Hepatocyte (in vitro differentiated cells): ENCODE data around the gene ACAP3. TPM values are rescaled to one million over a fixed set of nuclear protein-coding genes. Genes with fewer than 3 reads are reported as not detected.

ENCODE experiments used
- DNase-seq: peaks from one replicate; pipeline ENCODE4 v3.0.0-alpha.2; 2016; ENCODE audit warnings: low spot score
- H2AFZ ChIP-seq: fragments of 200-600 bp; sonication (generic); 2 replicates; pipeline ENCODE4 v1.6.0; 2016; ENCODE audit warnings: antibody characterized with exemption, mild to moderate bottlenecking
- H3K27ac ChIP-seq: fragments of 200-600 bp; sonication (generic); 2 replicates; pipeline ENCODE4 v1.5.1; 2016; ENCODE audit warnings: mild to moderate bottlenecking
- H3K27me3 ChIP-seq: fragments of 200-600 bp; sonication (generic); 2 replicates; pipeline ENCODE4 v1.6.1; 2016
- H3K36me3 ChIP-seq: fragments of 200-600 bp; sonication (generic); replicated peaks from 2 replicates; pipeline ENCODE4 v1.5.1; 2016; ENCODE audit warnings: low read depth; ENCODE audit not compliant: insufficient read depth
- H3K4me1 ChIP-seq: fragments of 200-600 bp; sonication (generic); 2 replicates; pipeline ENCODE4 v1.5.1; 2016; ENCODE audit warnings: mild to moderate bottlenecking, moderate library complexity; ENCODE audit not compliant: insufficient read depth
- H3K4me2 ChIP-seq: fragments of 200-600 bp; sonication (generic); 2 replicates; pipeline ENCODE4 v1.6.0; 2016
- H3K4me3 ChIP-seq: fragments of 200-600 bp; sonication (generic); 2 replicates; pipeline ENCODE4 v1.5.1; 2016; ENCODE audit warnings: mild to moderate bottlenecking
- H3K79me2 ChIP-seq: fragments of 200-600 bp; sonication (generic); 2 replicates; pipeline ENCODE4 v1.6.0; 2017; ENCODE audit warnings: mild to moderate bottlenecking
- H3K9me2 ChIP-seq: fragments of 200-600 bp; sonication (generic); replicated peaks from 2 replicates; pipeline ENCODE4 v1.6.0; 2017; ENCODE audit warnings: mild to moderate bottlenecking; ENCODE audit not compliant: insufficient read depth
- H3K9me3 ChIP-seq: fragments of 200-600 bp; sonication (generic); 2 replicates; pipeline ENCODE4 v1.5.1; 2016; ENCODE audit warnings: low read depth, mild to moderate bottlenecking
- H4K20me1 ChIP-seq: fragments of 200-600 bp; sonication (generic); 2 replicates; pipeline ENCODE4 v1.6.0; 2016; ENCODE audit warnings: mild to moderate bottlenecking; ENCODE audit not compliant: insufficient read depth, poor library complexity, severe bottlenecking
- CTCF ChIP-seq: fragments of 200-600 bp; sonication (generic); IDR thresholded peaks from 2 replicates; pipeline ENCODE4 v1.5.1; 2016; ENCODE audit warnings: antibody characterized with exemption, mild to moderate bottlenecking; ENCODE audit not compliant: poor library complexity
- EZH2 ChIP-seq: fragments of 200-600 bp; sonication (generic); IDR thresholded peaks from 2 replicates; pipeline ENCODE4 v1.6.1; 2016; ENCODE audit warnings: antibody characterized with exemption, mild to moderate bottlenecking, borderline replicate concordance
- EZH2phosphoT487 ChIP-seq: fragments of 200-600 bp; sonication (generic); IDR thresholded peaks from one replicate; pipeline ENCODE4 v1.6.1; 2018; ENCODE audit warnings: antibody characterized with exemption, mild to moderate bottlenecking, low read depth, moderate library complexity; ENCODE audit not compliant: unreplicated experiment, severe bottlenecking
- WGBS: methylation state at CpG from one replicate; pipeline ENCODE4 v1.1.6; 2016; ENCODE audit warnings: low lambda C conversion rate; ENCODE audit errors: missing lambda C conversion rate; 5-methylcytosine and 5-hydroxymethylcytosine counted together
- polyA plus RNA-seq: library from polyadenylated mRNA; unstranded; fragments of >200 nt; fragmentation: Nextera tagmentation; extraction: Ambion mirVana; gene quantifications from 2 replicates; pipeline ENCODE4 v1.2.1, GENCODE V29; 2016
- total RNA-seq: library from RNA; depleted of rRNA; stranded (reverse); fragments of >200 nt; gene quantifications from 2 replicates; pipeline ENCODE4 v1.2.3, GENCODE V29; 2014

ACAP3 gene
- total and polyA plus RNA-seq, 2 experiments from 2014 or later, result 56.0 to 87.1 TPM

GRCh38 chr1:1255078-1255477 lies 52.7 kb downstream of the ACAP3 start:
- H3K27me3 ChIP-seq, result no peaks in the 10 kb centered on the region
- H3K4me2 ChIP-seq, result no peak overlapping the region
- peaks cover 2% of the 10 kb centered on the region for H3K79me2 ChIP-seq
- H3K9me3 ChIP-seq, result no peaks in the 10 kb centered on the region
- H3K36me3 ChIP-seq, result no peaks in the 10 kb centered on the region
- H2AFZ ChIP-seq, result no peak overlapping the region
- no peaks in the 10 kb centered on the region for H3K9me2 ChIP-seq
- H3K4me1 ChIP-seq, result no peaks in the 10 kb centered on the region
- H4K20me1 ChIP-seq, result no peaks in the 10 kb centered on the region
- 96% methylated on average over 26 of the region's 26 CpGs for WGBS
- DNase-seq, result no peak
- H3K27ac ChIP-seq, result no peak overlapping the region
- no peak for TF ChIP-seq EZH2
- TF ChIP-seq EZH2phosphoT487, result no peak
- no peak for TF ChIP-seq CTCF
- H3K4me3 ChIP-seq, result no peak overlapping the region

DNA sequence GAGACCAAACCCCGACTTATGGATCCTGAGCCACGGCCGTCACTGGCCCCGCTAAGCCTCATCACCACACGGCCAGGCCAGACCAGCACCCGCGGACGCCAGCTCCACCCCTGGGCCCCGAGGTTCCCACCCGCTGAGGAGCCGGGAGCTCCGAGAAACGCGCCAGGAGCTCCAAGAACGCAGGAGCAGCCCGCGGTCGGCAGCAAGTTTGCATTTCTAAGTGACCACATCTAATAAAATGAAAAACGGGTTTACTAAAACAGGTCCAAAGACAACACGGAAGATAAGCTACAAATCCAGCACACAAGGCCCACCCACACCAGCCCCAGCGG lies 53.1 kb downstream of the ACAP3 start:
- Histone ChIP-seq H3K9me3 (no peaks in the 10 kb centered on the region), H3K4me3 (no peak overlapping the region), H4K20me1 (no peaks in the 10 kb centered on the region), H2AFZ (no peak overlapping the region), H3K27ac (no peak overlapping the region), H3K4me1 (no peaks in the 10 kb centered on the region), H3K9me2 (no peaks in the 10 kb centered on the region), H3K79me2 (peaks cover 2% of the 10 kb centered on the region), H3K4me2 (no peak overlapping the region), H3K27me3 (no peaks in the 10 kb centered on the region), H3K36me3 (no peaks in the 10 kb centered on the region)
- no peak for TF ChIP-seq EZH2phosphoT487
- TF ChIP-seq EZH2, result no peak
- TF ChIP-seq CTCF, result no peak
- no peak for DNase-seq
- WGBS, result 88% methylated on average over 21 of the region's 21 CpGs

DNA sequence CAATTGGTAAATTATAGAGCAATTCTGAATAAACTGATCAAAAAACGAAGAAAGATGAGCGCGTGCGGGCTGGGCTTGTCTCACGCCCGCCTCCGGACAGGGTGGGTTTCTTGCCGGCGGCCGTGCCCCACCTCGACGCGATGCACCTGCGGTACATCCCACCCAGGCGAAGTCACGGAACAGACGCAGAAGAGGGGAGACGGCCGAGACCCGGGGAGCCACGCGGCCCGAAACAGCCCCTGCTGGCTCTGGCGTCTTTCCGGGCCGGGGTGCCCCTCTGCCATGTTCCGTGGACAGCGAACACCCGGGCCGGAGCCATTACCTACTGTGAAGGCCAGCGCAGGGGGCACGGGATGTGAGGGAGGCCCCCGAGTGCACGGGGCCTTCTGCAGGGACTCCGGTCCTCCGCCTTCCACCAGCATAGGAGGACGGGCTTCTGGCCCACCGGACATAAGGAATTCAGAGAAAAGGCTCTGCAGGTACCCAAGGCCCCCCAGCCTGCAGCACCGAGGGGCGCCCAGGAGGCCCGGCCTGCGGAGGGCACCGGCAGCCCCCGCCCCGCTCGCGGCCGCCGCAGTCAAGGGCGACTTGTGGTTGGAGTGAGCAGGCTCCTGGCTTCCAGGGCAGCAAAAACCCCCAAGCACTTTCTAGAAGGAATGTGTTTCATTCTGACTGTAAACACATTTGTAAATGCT lies 53.6 kb downstream of the ACAP3 start:
- H3K4me3 ChIP-seq, result no peak overlapping the region
- H3K27ac ChIP-seq, result no peak overlapping the region
- no peaks in the 10 kb centered on the region for H3K27me3 ChIP-seq
- no peak for TF ChIP-seq EZH2
- no peak for TF ChIP-seq EZH2phosphoT487
- TF ChIP-seq CTCF, result no peak
- no peaks in the 10 kb centered on the region for H3K9me3 ChIP-seq
- no peaks in the 10 kb centered on the region for H3K4me1 ChIP-seq
- WGBS, result 97% methylated on average over 50 of the region's 50 CpGs
- no peaks in the 10 kb centered on the region for H3K36me3 ChIP-seq
- no peak overlapping the region for H2AFZ ChIP-seq
- DNase-seq, result no peak
- peaks cover under 1% of the 10 kb centered on the region for H3K79me2 ChIP-seq
- H3K9me2 ChIP-seq, result no peaks in the 10 kb centered on the region
- H3K4me2 ChIP-seq, result no peak overlapping the region
- no peaks in the 10 kb centered on the region for H4K20me1 ChIP-seq
